Activated CD4-positive, alpha-beta T cell treated with anti-CD3 and anti-CD28 coated beads, Interleukin-2, amount 10 ng/mL, durations not matched to agents 7 days and 5 days (primary cell): ENCODE data around the gene COMMD1. TPM values are rescaled to one million over a fixed set of nuclear protein-coding genes. Genes with fewer than 3 reads are reported as not detected.
A peak's percentile ranks its signal among the peaks of the same experiment; 100 is the strongest.
"Not testable (repeated sequence)": the region's sequence is repeated elsewhere in the genome, so short reads cannot be mapped to it uniquely, and the experiment has no call there.

Source experiments
- CTCF ChIA-PET: fragments of 350-600 bp; sonication (Branson Sonifier 250); formaldehyde crosslinking; loops from one replicate; lab custom pipeline; 2021; ENCODE audit warnings: antibody characterized with exemption; lab: Charles Lee
- POLR2A ChIA-PET: fragments of 350-600 bp; sonication (Branson Sonifier 250); formaldehyde crosslinking; loops from one replicate; lab custom pipeline; 2021; ENCODE audit warnings: antibody characterized with exemption; lab: Charles Lee
- DNase-seq: peaks from one replicate; pipeline ENCODE4 v3.0.0-alpha.2; 2020
- H3K27ac Mint-ChIP-seq: one replicate; pipeline ENCODE4 v1.8.0; 2021; ENCODE audit warnings: mild to moderate bottlenecking, moderate library complexity, mixed read lengths
- H3K27me3 Mint-ChIP-seq: one replicate; pipeline ENCODE4 v1.8.0; 2021; ENCODE audit warnings: mixed read lengths
- H3K36me3 Mint-ChIP-seq: one replicate; pipeline ENCODE4 v1.8.0; 2021; ENCODE audit warnings: low read depth, mixed read lengths
- H3K4me1 Mint-ChIP-seq: one replicate; pipeline ENCODE4 v1.8.0; 2021; ENCODE audit warnings: mixed read lengths
- H3K4me3 Mint-ChIP-seq: one replicate; pipeline ENCODE4 v1.8.0; 2021; ENCODE audit warnings: mild to moderate bottlenecking, moderate library complexity, mixed read lengths
- H3K9me3 Mint-ChIP-seq: one replicate; pipeline ENCODE4 v1.8.0; 2021; ENCODE audit warnings: mixed read lengths
- total RNA-seq, 2 experiments: library from RNA; stranded (reverse); gene quantifications; one replicate each; pipeline ENCODE4 v1.2.3, GENCODE V29; 2021

COMMD1 gene
- total RNA-seq, 2 experiments from 2014 or later, result 29.1 to 30.6 TPM

GRCh38 chr2:62016957-62017356 is 111.5 kb downstream of the COMMD1 start:
- peaks cover 5% of the 10 kb centered on the region for H3K36me3 Mint-ChIP-seq
- H3K27ac Mint-ChIP-seq, result no peak overlapping the region
- no peak for DNase-seq
- no peak overlapping the region for H3K4me3 Mint-ChIP-seq
- H3K27me3 Mint-ChIP-seq, result no peaks in the 10 kb centered on the region
- peaks cover 4% of the 10 kb centered on the region for H3K4me1 Mint-ChIP-seq
- CTCF ChIA-PET, result no interaction called here
- POLR2A ChIA-PET, result no interaction called here
- no peaks in the 10 kb centered on the region for H3K9me3 Mint-ChIP-seq

- no peaks in the 10 kb centered on the region for H3K4me1 Mint-ChIP-seq
- H3K9me3 Mint-ChIP-seq, result no peaks in the 10 kb centered on the region
- H3K36me3 Mint-ChIP-seq, result no peaks in the 10 kb centered on the region
- DNase-seq, result no peak
- H3K4me3 Mint-ChIP-seq, result no peak overlapping the region
- ChIA-PET POLR2A (no interaction called here), CTCF (no interaction called here)
- H3K27ac Mint-ChIP-seq, result no peak overlapping the region
- H3K27me3 Mint-ChIP-seq, result no peaks in the 10 kb centered on the region
Observed at GRCh38 chr2:62029910-62030309, 124.4 kb downstream of the COMMD1 start.

- Mint-ChIP-seq H3K27ac (no peak overlapping the region), H3K4me1 (no peaks in the 10 kb centered on the region), H3K4me3 (no peak overlapping the region), H3K36me3 (no peaks in the 10 kb centered on the region), H3K27me3 (no peaks in the 10 kb centered on the region), H3K9me3 (no peaks in the 10 kb centered on the region)
- CTCF ChIA-PET, result no interaction called here
- POLR2A ChIA-PET, result no interaction called here
- DNase-seq, result no peak
Observed at GRCh38 chr2:62030902-62031301, 125.4 kb downstream of the COMMD1 start.

- H3K27me3 Mint-ChIP-seq, result no peaks in the 10 kb centered on the region
- DNase-seq, result no peak
- no peak overlapping the region for H3K4me3 Mint-ChIP-seq
- no peak overlapping the region for H3K27ac Mint-ChIP-seq
- H3K4me1 Mint-ChIP-seq, result no peaks in the 10 kb centered on the region
- H3K36me3 Mint-ChIP-seq, result no peaks in the 10 kb centered on the region
- no peaks in the 10 kb centered on the region for H3K9me3 Mint-ChIP-seq
- POLR2A ChIA-PET, result no interaction called here
- CTCF ChIA-PET, result interaction anchor here (0.6 kb wide), 1 partner anchor 81 kb away, joined by 3 read pairs; no protein-coding TSS in a partner anchor
Observed at GRCh38 chr2:62032096-62032495, 126.6 kb downstream of the COMMD1 start.

GRCh38 chr2:62034715-62035114 is 129.2 kb downstream of the COMMD1 start:
- CTCF ChIA-PET, result no interaction called here
- H3K4me1 Mint-ChIP-seq, result peaks cover 12% of the 10 kb centered on the region
- H3K27ac Mint-ChIP-seq, result no peak overlapping the region
- POLR2A ChIA-PET, result no interaction called here
- no peaks in the 10 kb centered on the region for H3K9me3 Mint-ChIP-seq
- DNase-seq, result no peak
- H3K36me3 Mint-ChIP-seq, result no peaks in the 10 kb centered on the region
- no peak overlapping the region for H3K4me3 Mint-ChIP-seq
- H3K27me3 Mint-ChIP-seq, result no peaks in the 10 kb centered on the region

- ChIA-PET POLR2A (no interaction called here), CTCF (no interaction called here)
- no peaks in the 10 kb centered on the region for H3K9me3 Mint-ChIP-seq
- peaks cover 16% of the 10 kb centered on the region for H3K4me1 Mint-ChIP-seq
- DNase-seq, result no peak
- no peaks in the 10 kb centered on the region for H3K27me3 Mint-ChIP-seq
- H3K36me3 Mint-ChIP-seq, result no peaks in the 10 kb centered on the region
- no peak overlapping the region for H3K27ac Mint-ChIP-seq
- H3K4me3 Mint-ChIP-seq, result no peak overlapping the region
Observed at GRCh38 chr2:62036229-62036628, 130.8 kb downstream of the COMMD1 start.

- no peak overlapping the region for H3K4me3 Mint-ChIP-seq
- DNase-seq, result no peak
- H3K36me3 Mint-ChIP-seq, result no peaks in the 10 kb centered on the region
- ChIA-PET POLR2A (no interaction called here), CTCF (no interaction called here)
- H3K4me1 Mint-ChIP-seq, result peaks cover 20% of the 10 kb centered on the region
- no peaks in the 10 kb centered on the region for H3K27me3 Mint-ChIP-seq
- H3K9me3 Mint-ChIP-seq, result peaks cover 4% of the 10 kb centered on the region
- H3K27ac Mint-ChIP-seq, result no peak overlapping the region
Observed at GRCh38 chr2:62036761-62037250, 131.3 kb downstream of the COMMD1 start.

GRCh38 chr2:62038975-62039771 is 133.7 kb downstream of the COMMD1 start:
- Mint-ChIP-seq H3K4me1 (peaks cover 20% of the 10 kb centered on the region), H3K27me3 (no peaks in the 10 kb centered on the region), H3K4me3 (no peak overlapping the region), H3K27ac (peak overlapping the region; percentile 60), H3K36me3 (no peaks in the 10 kb centered on the region), H3K9me3 (peaks cover 7% of the 10 kb centered on the region)
- CTCF ChIA-PET, result no interaction called here
- DNase-seq, result peak; percentile 16
- POLR2A ChIA-PET, result no interaction called here

- Mint-ChIP-seq H3K4me3 (no peak overlapping the region), H3K27me3 (no peaks in the 10 kb centered on the region), H3K4me1 (peaks cover 20% of the 10 kb centered on the region), H3K27ac (no peak overlapping the region), H3K36me3 (peaks cover 1% of the 10 kb centered on the region), H3K9me3 (peaks cover 15% of the 10 kb centered on the region)
- CTCF ChIA-PET, result no interaction called here
- POLR2A ChIA-PET, result no interaction called here
- DNase-seq, result no peak
Observed at GRCh38 chr2:62040926-62041325, 135.5 kb downstream of the COMMD1 start.

GRCh38 chr2:62041701-62042385 is 136.4 kb downstream of the COMMD1 start:
- CTCF ChIA-PET, DNase-seq, H3K27me3 Mint-ChIP-seq, H3K4me3 Mint-ChIP-seq, H3K27ac Mint-ChIP-seq, H3K36me3 Mint-ChIP-seq, POLR2A ChIA-PET: not testable (repeated sequence)
- Mint-ChIP-seq H3K9me3 (peaks cover 15% of the 10 kb centered on the region), H3K4me1 (peaks cover 20% of the 10 kb centered on the region)

- no peak for DNase-seq
- H3K36me3 Mint-ChIP-seq, result peaks cover 1% of the 10 kb centered on the region
- no peak overlapping the region for H3K4me3 Mint-ChIP-seq
- H3K9me3 Mint-ChIP-seq, result peaks cover 15% of the 10 kb centered on the region
- H3K27me3 Mint-ChIP-seq, result no peaks in the 10 kb centered on the region
- no peak overlapping the region for H3K27ac Mint-ChIP-seq
- CTCF ChIA-PET, result no interaction called here
- POLR2A ChIA-PET, result no interaction called here
- peaks cover 20% of the 10 kb centered on the region for H3K4me1 Mint-ChIP-seq
Observed at GRCh38 chr2:62042400-62042799, 136.9 kb downstream of the COMMD1 start.

- no peak for DNase-seq
- peaks cover 1% of the 10 kb centered on the region for H3K36me3 Mint-ChIP-seq
- H3K4me3 Mint-ChIP-seq, result no peak overlapping the region
- POLR2A ChIA-PET, result no interaction called here
- H3K4me1 Mint-ChIP-seq, result peaks cover 20% of the 10 kb centered on the region
- H3K9me3 Mint-ChIP-seq, result peaks cover 15% of the 10 kb centered on the region
- no peak overlapping the region for H3K27ac Mint-ChIP-seq
- CTCF ChIA-PET, result no interaction called here
- no peaks in the 10 kb centered on the region for H3K27me3 Mint-ChIP-seq
Observed at GRCh38 chr2:62042944-62043343, 137.5 kb downstream of the COMMD1 start.

- peaks cover 1% of the 10 kb centered on the region for H3K36me3 Mint-ChIP-seq
- H3K27me3 Mint-ChIP-seq, result no peaks in the 10 kb centered on the region
- H3K9me3 Mint-ChIP-seq, result peaks cover 15% of the 10 kb centered on the region
- H3K27ac Mint-ChIP-seq, result no peak overlapping the region
- POLR2A ChIA-PET, result no interaction called here
- H3K4me1 Mint-ChIP-seq, result peaks cover 5% of the 10 kb centered on the region
- CTCF ChIA-PET, result interaction anchor here (0.6 kb wide), 2 partner anchors 235 to 379 kb away, joined by 3 read pairs; no protein-coding TSS in a partner anchor
- DNase-seq, result no peak
- H3K4me3 Mint-ChIP-seq, result no peak overlapping the region
Observed at GRCh38 chr2:62045017-62045543, 139.6 kb downstream of the COMMD1 start.
